HG02763 (cell line): ENCODE data around the gene CNFN.

Experiments used
- ATAC-seq: cut with Tn5 transposase; IDR thresholded peaks from one replicate; pipeline ENCODE4 v1.9.1; 2021; ENCODE audit warnings: mild to moderate bottlenecking, moderate library complexity; ENCODE audit not compliant: unreplicated experiment

Gene CNFN

DNA sequence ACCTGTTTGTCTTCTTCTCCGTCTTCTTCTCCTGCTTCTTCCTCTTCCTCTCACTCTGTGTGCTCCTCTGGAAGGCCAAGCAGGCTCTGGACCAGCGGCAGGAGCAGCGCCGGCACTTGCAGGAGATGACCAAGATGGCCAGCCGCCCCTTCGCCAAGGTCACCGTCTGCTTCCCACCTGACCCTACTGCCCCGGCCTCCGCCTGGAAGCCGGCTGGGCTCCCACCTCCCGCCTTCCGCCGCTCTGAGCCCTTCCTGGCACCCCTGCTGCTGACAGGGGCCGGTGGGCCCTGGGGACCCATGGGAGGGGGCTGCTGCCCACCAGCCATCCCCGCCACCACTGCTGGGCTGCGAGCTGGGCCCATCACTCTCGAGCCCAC is 13.9 kb downstream of the CNFN start:
- ATAC-seq: no peak

DNA sequence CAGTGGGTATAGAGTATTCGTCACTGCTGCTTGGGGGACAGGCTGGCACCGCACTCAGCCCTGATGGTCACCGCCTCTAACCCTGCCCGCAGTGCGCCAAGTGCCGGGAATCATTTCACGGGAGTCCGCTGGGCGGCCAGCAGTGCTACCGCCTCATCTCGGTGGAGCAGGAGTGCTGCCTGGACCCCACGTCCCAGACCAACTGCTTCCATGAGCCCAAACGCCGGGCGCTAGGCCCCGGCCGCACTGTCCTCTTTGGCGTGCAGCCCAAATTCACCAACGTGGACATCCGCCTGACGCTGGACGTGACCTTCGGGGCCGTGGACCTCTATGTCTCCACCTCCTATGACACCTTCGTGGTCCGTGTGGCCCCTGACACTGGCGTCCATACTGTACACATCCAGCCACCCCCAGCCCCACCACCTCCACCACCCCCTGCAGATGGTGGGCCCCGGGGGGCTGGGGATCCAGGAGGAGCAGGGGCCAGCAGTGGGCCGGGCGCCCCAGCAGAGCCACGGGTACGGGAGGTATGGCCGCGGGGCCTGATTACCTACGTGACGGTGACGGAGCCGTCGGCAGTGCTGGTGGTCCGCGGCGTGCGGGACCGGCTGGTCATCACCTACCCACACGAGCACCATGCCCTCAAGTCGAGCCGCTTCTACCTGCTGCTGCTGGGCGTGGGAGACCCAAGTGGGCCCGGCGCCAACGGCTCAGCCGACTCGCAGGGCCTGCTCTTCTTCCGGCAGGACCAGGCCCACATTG is 14.5 kb downstream of the CNFN start:
- no peak for ATAC-seq

DNA sequence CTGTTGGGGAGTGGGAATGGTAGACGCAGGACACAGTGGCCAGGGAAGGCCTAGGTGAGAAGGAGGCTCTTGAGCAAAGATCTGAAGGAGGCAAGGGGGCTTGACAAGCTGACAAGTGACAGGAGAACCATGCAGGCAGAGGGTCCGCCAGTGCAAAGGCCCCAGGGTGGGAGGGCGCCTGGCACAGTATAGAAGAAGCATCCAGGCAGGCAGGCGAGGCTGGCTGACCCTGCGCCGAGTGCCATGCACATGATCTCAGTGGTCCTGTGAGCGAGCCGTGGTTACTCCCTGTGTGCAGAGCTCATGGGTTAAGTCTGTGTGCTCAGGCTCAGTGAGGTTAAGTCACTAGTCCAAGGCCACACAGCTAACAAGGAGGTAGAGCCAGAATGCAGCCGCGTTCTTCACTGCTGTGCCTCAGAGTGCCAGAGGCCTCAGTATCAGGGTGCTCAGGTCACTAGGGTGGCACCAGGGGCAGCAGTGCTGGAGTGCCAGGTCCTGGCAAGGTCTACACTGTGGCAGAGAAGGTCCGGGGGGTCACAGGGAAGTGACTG is 15.2 kb downstream of the CNFN start:
- ATAC-seq: no peak

DNA sequence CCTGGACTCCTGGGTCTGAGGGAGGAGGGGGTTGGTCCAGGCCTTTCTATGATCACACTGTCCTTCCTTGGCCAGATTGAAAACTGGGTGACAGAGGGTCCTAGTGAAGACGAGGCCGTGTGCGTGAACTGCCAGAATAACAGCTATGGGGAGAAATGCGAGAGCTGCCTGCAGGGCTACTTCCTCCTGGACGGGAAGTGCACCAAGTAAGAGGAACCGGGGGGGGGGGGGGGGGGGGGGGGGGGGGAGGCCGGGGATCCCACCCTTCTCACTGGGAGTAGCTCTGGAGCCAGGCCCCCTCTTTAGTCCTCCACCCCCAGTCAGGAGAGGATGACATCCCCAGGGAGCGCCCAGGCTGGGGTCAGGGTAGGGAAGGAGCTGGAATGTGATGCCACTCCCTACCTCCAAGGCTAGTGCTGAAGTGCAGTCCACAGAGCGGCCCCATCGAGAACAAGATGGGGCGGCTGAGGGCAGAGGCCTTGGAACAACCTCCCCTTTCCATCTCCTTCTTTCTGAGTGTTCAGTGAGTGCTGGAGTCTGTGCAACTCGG is 19.4 kb downstream of the CNFN start:
- ATAC-seq: no peak

DNA sequence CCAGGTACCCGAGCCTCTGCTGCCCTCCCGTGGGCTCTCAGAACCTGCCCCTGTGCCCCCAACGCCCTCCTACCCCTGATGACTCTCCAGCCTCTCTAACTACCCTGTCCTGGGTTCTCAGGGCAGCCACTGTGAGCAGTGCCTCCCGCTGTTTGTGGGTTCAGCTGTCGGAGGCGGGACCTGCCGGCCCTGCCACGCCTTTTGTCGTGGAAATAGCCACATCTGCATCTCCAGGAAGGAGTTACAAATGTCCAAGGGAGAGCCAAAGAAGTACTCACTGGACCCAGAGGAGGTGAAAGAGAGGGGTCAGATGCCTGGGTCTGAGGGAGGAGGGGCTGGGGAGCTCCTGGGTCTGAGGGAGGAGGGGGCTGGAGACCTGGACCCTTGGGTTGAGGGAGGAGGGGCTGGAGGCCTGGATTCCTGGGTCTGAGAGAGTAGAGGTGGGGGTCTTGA is 20.0 kb downstream of the CNFN start:
- no peak for ATAC-seq

DNA sequence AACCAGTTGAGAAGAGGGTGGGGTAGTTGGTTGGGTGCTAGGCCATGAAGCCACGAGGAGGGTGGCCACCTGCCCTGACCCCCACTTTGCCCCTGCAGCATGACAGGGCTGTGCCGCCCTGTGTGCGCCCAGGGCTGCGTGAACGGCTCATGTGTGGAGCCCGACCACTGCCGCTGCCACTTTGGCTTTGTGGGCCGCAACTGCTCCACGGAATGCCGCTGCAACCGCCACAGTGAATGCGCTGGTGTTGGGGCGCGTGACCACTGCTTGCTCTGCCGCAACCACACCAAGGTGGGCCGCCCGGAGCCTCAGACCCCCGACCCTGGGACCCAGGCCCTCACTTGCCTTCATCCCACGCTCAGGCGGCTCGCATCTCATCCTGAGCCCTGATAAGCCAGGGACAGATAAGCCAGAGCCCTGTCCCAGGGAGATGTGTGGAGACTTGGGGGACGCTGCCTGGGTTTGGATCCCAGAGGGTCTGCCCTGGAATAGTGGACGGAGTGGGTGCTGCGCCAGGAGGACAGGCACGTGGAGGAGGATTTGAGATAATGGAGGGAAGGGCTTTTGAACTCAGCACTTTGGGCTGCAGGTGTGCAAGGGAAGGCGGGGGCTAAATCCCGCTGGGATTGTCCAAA is 20.5 kb downstream of the CNFN start:
- ATAC-seq: no peak

DNA sequence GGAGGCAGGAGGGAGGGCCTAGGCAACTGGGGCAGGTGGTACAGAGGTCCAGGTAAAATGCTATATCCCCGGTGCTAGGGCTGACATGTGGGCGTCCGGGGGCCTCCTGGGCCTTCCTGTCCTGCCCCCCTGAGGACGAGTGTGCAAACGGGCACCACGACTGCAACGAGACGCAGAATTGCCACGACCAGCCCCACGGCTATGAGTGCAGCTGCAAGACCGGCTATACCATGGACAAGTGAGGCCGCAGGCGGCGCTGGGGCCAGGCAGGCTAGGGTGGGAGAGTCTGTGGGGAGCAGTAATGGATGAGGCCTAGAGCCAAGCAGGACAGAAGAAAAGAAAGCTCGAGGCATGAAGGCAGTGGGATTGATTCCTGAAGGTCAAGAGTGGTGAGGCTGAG is 21.3 kb downstream of the CNFN start:
- no peak for ATAC-seq

DNA sequence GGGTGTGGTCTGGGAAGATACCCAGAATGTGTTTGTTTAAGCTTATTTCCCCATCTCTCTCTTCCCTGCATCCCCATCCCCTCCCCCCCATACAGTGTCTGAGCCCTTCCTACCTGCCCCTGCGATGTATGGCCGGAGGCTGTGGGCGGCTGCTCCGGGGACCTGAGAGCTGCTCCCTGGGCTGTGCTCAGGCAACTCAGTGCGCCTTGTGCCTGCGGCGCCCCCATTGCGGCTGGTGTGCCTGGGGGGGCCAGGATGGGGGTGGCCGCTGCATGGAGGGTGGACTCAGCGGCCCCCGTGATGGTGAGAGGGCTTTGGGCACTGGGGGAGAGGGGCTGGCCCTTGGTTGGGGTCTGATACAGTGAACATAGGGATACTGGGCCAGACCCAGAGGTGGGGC is 21.7 kb downstream of the CNFN start:
- ATAC-seq: no peak

DNA sequence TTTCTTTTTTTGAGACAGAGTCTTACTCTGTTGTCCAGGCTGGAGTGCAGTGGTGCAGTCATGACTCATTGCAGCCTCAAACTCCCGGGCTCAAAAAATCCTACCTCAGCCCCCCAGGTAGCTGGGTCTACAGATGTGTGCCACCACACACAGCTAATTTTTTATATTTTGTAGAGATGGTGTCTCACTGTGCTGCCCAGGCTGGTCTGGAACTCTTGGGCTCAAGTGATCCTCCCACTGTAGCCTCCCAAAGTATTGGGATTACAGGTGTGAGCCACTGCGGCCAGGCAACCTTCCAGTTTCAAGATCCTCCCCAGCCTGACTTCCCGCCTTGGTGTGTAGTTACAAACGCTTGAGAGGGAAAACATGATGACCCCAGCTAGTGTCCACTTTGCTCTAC is 22.2 kb downstream of the CNFN start:
- no peak for ATAC-seq

DNA sequence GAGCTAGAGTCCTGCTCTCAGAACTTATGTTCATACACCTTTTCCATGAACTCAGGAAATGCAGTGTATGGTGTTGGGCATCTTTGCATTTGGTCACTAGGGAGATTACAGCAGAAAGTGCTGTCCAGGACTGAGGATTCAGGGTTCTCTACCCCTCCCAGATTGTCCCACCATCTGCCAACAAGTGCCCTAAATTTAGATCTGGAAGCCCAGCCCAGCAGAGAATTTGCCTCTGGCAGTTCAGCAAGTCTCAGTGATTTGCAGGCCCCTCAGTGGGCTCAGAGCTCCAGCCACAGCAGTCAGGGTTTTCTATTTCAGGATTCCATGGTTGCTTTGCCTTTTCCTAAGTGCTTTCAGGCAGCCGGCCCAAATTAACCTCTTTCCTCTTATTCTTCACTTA is 23.4 kb downstream of the CNFN start:
- ATAC-seq: no peak

DNA sequence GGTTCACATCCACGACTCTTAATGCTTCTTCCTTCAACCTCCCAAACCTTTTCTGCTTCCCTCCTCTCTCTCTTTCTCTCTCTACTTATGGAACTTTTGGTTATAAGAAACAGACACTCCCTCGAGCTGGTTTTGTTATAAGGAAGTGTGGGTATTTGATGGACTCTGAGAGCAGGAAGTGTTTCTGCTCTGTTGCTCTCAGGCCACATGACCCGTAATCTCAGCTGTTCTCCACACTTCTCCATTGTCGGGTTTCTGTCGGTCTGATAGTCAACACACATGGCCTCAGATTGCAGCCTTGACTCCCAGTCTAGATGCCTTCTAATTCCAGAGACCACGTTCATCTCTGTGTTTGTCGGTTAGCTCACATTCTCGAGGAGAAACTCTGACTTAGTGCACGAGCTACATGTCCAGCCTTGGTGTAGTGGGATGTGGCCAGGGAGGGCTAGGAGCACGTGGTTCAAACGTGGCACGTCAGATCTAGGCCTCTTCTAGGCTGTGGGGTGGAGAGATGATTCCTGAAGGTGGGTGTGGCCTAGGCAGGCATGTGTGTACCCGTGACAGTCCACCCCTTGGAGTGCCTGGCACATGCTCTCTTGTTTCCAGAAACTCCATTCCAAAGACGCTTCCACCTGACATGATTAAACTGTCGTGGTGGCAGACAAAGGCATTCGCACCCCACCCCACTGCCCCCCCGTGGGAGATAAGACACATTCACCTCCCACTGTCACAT is 26.3 kb downstream of the CNFN start:
- no peak for ATAC-seq

DNA sequence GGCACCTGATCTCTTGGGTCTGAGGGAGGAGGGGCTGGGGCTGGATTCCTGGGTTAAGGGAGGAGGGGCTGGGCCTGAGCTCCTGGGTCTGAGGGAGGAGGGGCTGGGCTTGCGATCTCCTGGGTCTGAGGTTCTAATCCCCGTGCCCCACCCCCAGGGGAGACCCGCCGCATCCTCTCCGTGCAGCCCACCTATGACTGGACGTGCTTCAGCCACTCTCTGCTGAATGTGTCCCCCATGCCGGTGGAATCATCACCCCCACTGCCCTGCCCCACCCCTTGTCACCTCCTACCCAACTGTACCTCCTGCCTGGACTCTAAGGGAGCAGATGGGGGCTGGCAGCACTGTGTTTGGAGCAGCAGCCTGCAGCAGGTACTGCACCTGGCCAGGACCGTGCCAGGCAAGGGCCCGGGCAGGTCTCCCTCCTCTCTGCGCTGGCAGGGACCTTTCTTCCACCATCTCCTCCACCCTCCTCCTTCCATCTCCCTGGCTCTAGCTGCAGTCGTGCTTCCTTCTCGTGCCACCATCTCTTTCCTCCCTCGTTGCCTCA is 27.1 kb downstream of the CNFN start:
- ATAC-seq: no peak

DNA sequence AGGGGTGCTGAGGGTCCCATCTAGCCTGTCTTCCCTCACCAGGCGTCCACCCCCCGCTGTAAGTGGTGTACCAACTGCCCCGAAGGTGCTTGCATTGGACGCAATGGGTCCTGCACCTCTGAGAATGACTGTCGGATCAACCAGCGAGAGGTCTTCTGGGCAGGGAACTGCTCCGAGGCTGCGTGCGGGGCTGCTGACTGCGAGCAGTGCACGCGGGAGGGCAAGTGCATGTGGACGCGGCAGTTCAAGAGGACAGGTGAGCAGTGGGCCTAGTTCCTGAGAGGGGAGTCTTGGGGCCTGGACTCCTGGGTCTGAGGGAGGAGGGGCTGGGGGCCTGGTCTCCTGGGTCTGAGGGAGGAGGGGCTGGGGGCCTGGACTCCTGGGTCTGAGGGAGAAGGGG is 27.8 kb downstream of the CNFN start:
- ATAC-seq: no peak

DNA sequence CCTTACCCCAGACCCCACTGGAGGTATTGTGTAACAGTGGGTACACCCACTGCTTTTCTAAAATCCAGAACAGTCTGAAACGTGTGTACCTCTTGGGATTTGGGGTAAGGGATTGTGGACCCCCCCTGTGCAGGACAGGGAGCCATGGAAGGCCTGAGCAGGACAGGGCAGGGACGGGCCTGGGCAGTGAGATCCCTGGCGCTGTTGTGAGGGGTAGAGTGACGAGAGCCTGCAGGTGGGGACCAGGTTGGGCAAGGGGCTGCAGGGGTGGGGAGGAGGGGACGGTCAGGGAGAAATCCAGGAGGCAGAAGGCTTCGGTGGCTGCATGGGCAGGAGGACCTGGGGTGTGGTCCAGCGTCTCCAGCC is 28.6 kb downstream of the CNFN start:
- ATAC-seq: no peak

DNA sequence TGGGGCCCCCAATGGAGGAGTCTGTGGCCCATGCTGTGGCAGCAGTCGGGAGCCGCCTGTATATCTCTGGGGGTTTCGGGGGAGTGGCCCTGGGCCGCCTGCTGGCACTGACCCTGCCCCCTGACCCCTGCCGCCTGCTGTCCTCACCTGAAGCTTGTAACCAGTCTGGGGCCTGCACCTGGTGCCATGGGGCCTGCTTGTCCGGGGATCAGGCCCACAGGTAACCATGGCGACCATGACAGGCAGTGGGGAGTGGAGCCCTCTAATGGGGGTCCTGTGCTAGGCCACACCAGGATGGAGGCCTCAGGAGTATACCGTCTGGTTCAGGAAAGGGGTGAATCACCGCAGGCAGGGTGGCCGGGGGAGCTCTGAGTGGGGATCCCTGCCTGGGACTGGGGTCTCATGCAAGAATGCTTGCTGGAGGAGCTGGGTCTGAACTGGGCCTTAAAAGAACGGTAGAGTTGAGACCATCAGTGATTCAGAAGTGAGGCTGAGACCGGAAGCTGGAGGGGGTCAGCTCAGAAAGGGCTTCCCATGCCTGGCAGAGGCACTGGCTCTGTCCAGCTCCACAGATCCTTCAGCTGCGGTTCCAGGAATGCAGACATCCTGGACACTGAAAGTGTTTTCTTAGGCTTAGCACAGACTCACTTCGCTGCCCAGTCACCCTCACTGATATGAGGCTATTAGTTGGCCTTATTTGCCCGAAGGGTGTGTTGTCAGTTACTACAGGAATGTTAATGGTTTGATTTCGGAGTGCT is 29.1 kb downstream of the CNFN start:
- no peak for ATAC-seq

DNA sequence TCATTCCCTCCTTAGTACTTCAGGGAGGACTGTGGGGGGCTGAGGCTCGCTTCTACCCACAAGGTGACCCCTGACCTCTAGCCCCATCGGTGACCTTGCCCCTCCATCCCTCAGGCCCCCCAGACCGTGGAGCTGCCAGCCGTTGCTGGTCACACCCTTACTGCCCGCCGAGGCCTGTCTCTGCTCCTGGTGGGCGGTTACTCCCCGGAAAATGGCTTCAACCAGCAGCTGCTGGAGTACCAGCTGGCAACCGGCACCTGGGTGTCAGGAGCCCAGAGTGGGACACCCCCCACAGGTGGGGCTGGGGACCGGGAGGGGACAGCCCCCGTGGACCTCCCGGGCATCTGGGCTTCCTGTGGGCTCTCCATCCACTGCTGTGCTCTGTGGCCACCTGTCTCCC is 32.8 kb downstream of the CNFN start:
- no peak for ATAC-seq

DNA sequence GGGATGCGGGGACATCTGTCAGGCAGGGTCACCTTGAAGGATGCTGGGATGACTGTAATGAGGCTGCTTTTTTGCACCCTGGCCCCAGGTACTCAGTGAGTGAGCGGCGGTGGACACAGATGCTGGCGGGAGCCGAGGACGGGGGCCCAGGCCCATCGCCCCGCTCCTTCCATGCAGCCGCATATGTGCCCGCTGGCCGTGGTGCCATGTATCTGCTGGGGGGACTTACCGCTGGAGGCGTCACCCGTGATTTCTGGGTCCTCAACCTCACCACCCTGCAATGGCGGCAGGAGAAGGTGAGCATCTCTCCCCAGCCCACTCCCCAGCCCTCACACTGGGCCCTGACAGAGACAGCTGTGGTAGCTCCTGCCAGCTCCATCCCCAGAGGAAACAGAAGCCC is 33.4 kb downstream of the CNFN start:
- ATAC-seq: no peak

DNA sequence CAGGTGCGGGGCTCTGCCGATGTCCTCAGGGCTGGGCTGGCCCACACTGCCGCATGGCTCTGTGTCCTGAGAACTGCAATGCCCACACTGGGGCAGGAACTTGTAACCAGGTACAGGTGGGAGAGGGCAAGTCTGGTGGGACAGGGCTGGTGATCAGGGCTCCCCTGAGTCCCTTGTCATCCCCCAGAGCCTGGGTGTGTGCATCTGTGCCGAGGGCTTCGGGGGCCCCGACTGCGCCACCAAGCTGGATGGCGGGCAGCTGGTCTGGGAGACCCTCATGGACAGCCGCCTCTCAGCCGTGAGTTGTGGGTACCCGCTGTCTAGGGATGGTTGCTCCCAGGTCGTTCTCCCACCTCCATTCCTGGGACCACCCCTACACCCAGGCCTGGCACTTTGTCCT is 34.2 kb downstream of the CNFN start:
- ATAC-seq: no peak

DNA sequence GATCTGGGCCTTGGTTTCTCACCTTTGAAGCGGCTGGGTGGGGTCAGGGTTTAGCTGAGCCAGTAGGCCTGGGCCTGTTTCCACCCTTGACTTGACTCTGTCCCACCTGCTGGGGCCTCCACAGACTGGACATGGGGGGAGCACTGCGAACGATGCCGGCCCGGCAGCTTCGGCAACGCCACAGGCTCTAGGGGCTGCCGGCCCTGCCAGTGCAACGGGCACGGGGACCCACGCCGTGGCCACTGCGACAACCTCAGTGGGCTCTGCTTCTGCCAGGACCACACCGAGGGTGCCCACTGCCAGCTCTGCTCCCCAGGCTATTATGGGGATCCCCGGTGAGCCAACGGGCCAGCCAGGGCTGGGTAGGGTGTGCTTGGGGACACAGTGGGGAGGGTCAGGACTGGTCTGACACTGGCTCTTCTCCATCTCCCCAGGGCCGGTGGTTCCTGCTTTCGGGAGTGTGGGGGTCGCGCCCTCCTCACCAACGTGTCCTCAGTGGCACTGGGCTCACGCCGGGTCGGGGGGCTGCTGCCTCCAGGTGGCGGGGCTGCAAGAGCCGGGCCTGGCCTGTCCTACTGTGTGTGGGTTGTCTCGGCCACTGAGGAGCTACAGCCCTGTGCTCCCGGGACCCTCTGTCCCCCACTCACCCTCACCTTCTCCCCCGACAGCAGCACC is 36.6 kb downstream of the CNFN start:
- ATAC-seq: no peak
